Raji (cell line): ENCODE results near the gene NCR2.

Experiments
- POLR2A ChIP-seq: IDR thresholded peaks from 2 replicates; pipeline ENCODE4 v1.6.1; 2011; ENCODE audit warnings: low read depth, low read length, control low read depth; ENCODE audit not compliant: insufficient read depth

Gene NCR2

DNA sequence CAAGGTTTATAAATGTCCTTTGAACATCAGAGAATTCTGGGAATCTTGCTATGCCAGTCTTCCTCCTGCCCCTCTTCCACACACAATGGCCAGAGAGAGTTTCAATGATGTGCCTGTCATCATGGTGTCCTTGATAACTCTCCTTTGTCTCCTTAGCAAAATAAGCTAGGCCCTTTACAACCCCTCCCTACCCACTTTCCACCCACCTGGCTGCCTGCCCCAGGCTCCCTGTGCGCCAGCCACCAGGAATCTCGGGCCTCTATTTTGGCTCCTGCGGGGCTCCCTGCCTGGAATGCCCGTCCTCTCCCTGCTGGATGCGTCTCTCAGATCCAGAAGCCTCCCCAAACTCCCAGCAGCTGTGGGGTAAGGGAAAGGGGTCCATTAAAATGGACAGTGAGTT lies 60.9 kb downstream of the NCR2 start:
- no peak for TF ChIP-seq POLR2A

DNA sequence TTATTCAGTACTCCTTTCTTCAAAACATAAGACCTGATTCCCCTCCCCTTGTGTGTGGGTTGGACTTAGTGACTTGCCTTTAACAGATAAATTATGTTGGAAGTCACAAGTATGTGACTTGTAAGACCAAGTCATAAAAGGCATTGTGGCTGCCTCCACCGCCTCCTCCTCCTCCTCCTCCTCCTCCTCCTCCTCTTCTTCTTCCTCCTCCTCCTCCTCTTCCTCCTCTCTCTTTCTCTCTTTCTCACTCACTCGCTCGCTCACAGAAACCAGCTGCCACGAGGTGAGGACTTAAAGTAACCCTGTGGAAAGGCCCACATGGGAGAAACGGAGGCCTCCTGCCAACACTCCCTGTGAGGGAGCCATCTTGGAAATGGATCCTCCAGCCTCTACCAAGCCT lies 64.0 kb downstream of the NCR2 start:
- TF ChIP-seq POLR2A: no peak
